HepG2 (cell line): ENCODE measurements around the gene RCN1.

Experiments used
- EP300 ChIP-seq, 3 experiments: sonication (generic) in 1 of 3; formaldehyde crosslinking in 1 of 3; IDR thresholded peaks; 2 replicates each; pipeline versions ENCODE4 v1.5.1 to v1.6.1; 2011 to 2020; ENCODE audit warnings: low read depth in 2 of 3, low read length in 2 of 3, borderline replicate concordance in 1 of 3, improper control_type of control experiment in 1 of 3, mild to moderate bottlenecking in 1 of 3, missing genetic modification reagents in 1 of 3, moderate library complexity in 1 of 3
- GPN1 ChIP-seq: sonication (generic); formaldehyde crosslinking; IDR thresholded peaks from 2 replicates; pipeline ENCODE4 v1.5.1; 2020; ENCODE audit warnings: missing genetic modification reagents, borderline replicate concordance
- RNF2 ChIP-seq: fragments of 450-650 bp; conservative IDR thresholded peaks from 2 replicates; pipeline ENCODE4 v1.6.1; 2016; ENCODE audit warnings: low read depth
- TEF ChIP-seq: sonication (generic); formaldehyde crosslinking; IDR thresholded peaks from 2 replicates; pipeline ENCODE4 v1.5.0; 2020; ENCODE audit warnings: missing genetic modification reagents
- ZBTB7A ChIP-seq: sonication (generic); formaldehyde crosslinking; IDR thresholded peaks from 2 replicates; pipeline ENCODE4 v1.8.0; 2022; ENCODE audit warnings: mild to moderate bottlenecking, missing genetic modification reagents

DNA sequence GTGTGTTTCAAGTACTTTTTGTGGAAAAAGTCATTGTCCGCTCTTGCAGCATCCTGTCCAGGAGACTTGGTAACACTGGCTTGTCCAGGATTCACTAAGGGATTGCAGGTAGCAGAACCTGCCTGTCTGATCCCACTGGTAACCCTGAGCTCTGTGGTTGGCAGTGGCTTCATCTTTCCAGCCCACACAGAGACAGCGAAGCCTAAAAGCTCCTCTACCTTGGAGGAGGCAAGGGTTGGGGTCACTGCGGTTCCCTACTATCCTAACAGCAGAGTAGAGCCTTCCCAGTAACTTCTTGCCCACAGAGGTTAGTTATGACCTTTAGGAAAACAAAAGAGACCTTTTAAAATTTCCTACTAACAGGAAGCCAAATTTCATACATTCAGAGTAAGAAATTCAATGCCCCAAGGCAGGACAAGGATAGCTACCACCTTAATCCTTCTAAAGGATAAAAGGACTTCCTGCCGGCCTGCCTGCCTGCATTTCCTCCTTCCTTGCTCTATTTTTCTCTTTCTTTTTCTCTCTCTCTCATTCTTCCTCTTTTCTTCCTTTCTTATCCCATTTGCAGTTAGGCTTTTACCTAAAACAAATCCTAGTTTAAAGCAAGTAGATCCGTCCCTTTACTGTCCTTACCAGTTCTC is 8.4 kb upstream of the RCN1 start:
- TF ChIP-seq GPN1 (CRISPR knock-in tag) (no peak), ZBTB7A (CRISPR knock-in tag) (no peak), TEF (no peak), EP300 (IDR thresholded peaks at IDR 0.05; ENCODE audit: low read depth in 2 of 2, low read length in 2 of 2) (no peak), EP300 (CRISPR knock-in tag; IDR thresholded peaks at IDR 0.05; ENCODE audit: borderline replicate concordance) (no peak), RNF2 (no peak)
